DMS114 treated with DMSO at 0.1 percent for 48 hours (cell line): ENCODE measurements around the gene TNFAIP8L2.
"Not testable (repeated sequence)": the region's sequence is repeated elsewhere in the genome, so short reads cannot be mapped to it uniquely, and the experiment has no call there.

Experiments
- DNase-seq: peaks from one replicate; lab custom pipeline; 2025; ENCODE audit not compliant: unreplicated experiment; lab: John Stamatoyannopoulos, UW

The TNFAIP8L2 gene

GRCh38 chr1:151188667-151189066, 32.2 kb downstream of the TNFAIP8L2 start:
- not testable (repeated sequence) for DNase-seq

GRCh38 chr1:151189637-151190445, 33.4 kb downstream of the TNFAIP8L2 start, which contains the start of gene VPS72:
VPS72 (minus strand) TSS chr1:151190197; CDS start chr1:151190121, 76 bp downstream.
- DNase-seq: peak; percentile 97

GRCh38 chr1:151192047-151192446, 35.6 kb downstream of the TNFAIP8L2 start:
- DNase-seq: no peak

- no peak for DNase-seq
Observed at GRCh38 chr1:151193304-151193703, 36.9 kb downstream of the TNFAIP8L2 start.

- no peak for DNase-seq
Observed at GRCh38 chr1:151193856-151194255, 37.4 kb downstream of the TNFAIP8L2 start.

GRCh38 chr1:151194894-151195594, 38.6 kb downstream of the TNFAIP8L2 start:
- peak; percentile 53 for DNase-seq

GRCh38 chr1:151196292-151196800, 39.9 kb downstream of the TNFAIP8L2 start:
- DNase-seq: peak; percentile 98

GRCh38 chr1:151197863-151198253, 41.4 kb downstream of the TNFAIP8L2 start:
- no peak for DNase-seq

- peak; percentile 99 for DNase-seq
Observed at GRCh38 chr1:151198254-151199127, 42.0 kb downstream of the TNFAIP8L2 start, which contains the start of gene PIP5K1A. PIP5K1A (plus strand) TSS chr1:151198552; CDS start chr1:151198997, 445 bp downstream.

GRCh38 chr1:151199873-151200581, 43.6 kb downstream of the TNFAIP8L2 start:
- no peak for DNase-seq

- DNase-seq: not testable (repeated sequence)
Observed at GRCh38 chr1:151205381-151205965, 49.0 kb downstream of the TNFAIP8L2 start.
